ENCODE data around the gene CADM1.

CADM1 gene

DNA sequence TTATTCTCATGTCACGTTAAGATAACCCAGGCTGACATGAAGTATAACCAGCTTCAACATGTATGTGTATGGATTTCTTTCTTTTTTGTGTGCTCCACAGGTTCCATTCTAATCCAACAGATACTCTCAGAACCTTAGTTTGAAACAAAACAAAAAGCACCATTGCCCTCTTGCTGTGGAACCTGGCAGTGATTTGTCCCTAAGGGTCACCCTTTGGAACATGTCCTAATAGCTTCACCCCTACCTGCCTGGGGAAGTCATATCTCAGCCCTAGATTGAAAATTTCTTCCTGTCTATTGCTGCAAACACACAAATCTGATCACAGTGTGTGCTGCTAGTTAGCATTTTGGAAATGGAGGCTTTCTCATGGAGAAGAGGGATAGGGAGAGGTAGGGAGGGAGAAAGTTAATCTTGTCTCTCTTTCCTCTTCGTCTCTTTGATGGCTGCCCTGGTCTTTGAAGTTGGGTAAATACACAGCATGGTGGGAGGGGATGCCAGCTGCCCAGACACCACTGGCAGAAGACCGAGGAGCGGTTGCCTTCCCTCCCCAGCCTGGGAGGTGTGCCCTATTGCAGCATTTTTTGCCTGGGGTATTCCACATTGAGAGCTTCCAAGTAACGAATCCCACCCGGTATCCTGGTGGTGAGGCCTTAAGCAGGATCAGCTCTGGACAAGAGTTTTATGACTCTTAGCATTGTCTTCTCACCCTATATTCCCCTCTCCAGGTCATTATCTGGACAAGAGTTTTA, 11.6 kb upstream of the CADM1 start:
- no peak for DNase-seq

GRCh38 chr11:115506954-115507675, 2.9 kb upstream of the CADM1 start:
- no peak for DNase-seq

GRCh38 chr11:115505175-115505574, 960 bp upstream of the CADM1 start:
- no peak for DNase-seq

DNA sequence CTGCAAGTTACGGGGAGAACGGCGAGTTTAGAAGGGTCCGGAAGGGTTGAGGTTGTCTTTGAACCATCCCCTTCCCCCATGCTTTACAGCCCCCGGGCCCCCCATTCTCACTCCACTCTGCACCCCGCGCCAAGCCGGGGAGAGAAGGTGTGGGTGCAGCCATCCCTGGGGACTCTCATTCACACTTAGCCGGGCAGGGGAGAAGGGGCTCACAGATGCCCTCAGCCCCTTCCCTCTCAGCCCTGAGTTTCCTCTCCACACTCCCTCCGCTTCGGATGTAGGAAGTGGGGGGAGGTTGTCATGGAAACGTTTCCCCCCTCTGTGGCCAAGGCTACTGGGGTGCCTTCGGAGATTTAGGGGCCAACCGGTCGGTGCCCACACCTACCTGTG, 334 bp downstream of the CADM1 start:
- no peak for DNase-seq

GRCh38 chr11:115503083-115503885, 931 bp downstream of the CADM1 start:
- DNase-seq, result peak in 1 of 2 donors; percentile 34

- DNase-seq, result no peak
Measured at GRCh38 chr11:115502636-115503082, 1.6 kb downstream of the CADM1 start.

DNA sequence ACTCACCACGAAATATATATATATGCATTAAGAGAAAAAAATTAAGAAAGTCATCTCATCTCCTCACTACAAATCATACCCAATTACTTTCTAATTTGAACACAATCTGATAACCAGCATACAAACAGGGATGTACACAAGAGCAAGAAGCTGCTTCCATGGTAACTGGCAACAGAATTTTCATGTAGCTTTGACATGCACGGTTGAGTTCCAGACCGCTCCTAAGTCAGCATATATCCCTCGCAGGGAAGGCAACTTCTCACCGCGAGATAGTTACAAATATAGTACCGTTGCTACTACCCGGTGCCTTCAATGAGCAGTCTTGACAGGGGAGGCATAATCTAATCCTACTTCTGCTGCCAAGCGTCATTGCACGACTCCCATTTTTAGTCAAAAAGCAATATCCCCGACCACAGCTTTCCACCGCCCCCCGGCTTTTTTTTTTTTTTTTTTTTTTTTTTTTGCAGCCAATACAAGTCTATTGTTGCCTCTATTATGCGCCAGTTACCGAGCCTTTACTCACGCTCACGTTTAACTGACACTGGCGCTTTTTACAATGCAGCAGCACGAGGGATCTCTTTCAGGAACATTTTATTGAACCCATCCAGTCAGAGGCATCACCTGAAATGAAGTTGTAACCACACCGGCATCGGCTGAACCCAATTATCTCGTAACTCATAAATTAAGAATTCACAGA, 2.2 kb downstream of the CADM1 start:
- no peak for DNase-seq

DNA sequence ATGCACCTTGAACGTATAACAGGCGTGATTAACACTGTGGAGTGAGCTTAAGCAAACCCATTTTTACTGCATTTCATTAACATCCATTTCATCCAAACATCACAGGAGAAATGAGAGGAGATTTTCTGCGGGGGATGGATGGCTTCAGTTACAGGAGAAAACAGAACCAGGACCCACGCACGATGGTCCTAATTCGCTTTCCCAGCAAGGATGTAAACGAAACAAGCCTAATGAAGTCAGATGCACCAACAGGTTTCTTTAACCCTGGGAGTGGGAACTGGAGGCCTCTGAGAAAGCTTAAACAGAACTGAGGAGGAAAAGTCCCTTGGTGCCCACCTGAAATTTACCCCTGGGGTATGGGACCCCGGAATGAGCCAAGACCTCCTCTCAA, 2.7 kb downstream of the CADM1 start:
- no peak for DNase-seq

GRCh38 chr11:115500547-115501501, 3.4 kb downstream of the CADM1 start:
- DNase-seq, result no peak

GRCh38 chr11:115499891-115500290, 4.3 kb downstream of the CADM1 start:
- no peak for DNase-seq

GRCh38 chr11:115499241-115499799, 4.9 kb downstream of the CADM1 start:
- no peak for DNase-seq

- DNase-seq, result no peak
Measured at GRCh38 chr11:115498354-115498753, 5.9 kb downstream of the CADM1 start.

DNA sequence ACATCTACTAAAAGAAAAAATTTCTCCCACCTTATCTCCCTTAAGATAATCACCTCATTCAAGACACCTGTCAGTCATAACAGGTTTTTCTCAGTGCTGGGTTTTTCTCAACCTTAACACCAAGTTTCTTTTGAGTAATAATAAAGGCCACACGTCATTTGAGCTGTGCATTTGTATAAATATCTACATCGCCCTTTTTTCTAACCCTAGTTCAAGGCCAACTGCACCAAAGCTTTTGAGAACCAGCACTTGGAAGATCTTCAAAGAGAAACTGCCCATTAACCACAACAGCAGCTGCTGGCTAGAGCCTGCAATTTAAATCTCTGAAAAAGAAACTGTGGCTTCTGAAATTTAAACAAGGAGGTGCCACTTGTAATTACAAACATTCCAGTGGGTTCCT, 6.9 kb downstream of the CADM1 start:
- DNase-seq, result no peak

GRCh38 chr11:115496892-115497291, 7.3 kb downstream of the CADM1 start:
- DNase-seq, result no peak

DNA sequence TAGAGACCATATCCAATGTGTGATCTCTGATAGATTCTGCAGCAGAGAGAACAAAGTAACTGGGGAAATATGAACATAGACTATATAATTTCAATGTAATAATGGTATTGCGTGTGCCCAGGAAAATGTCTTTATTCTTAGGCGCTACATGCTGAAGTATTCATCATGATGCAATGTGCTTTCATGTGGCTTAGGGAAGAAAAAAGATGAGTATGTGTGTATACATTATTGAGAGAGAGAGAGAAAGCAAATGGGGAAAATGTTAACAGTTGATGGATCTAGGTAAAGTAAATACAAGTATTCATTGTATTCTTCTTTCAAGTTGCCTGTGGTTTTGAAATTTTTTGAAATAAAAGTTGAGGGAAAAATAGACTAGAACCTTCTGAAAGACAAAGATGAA, 10.3 kb downstream of the CADM1 start:
- no peak for DNase-seq

GRCh38 chr11:115493488-115493887, 10.7 kb downstream of the CADM1 start:
- no peak for DNase-seq

- no peak for DNase-seq
Measured at GRCh38 chr11:115489466-115489865, 14.7 kb downstream of the CADM1 start.

DNA sequence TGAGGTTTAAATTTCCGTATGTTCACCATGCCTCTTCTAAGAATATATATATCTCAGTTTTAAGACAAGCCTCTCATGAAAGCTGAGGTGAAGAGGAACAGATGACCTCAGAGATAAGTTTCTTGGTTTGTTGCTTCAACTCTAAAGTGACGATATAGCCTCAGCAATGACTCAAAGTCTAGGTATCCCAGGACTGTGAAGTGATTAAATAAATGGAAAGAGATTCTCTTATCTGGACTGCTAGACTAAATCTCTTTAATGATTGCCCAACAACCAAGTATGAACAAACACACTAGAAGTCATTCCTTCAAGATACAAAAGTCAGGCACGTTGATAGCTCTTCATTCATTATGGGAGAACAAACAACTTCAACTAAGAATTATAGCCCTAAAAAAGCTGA, 15.3 kb downstream of the CADM1 start:
- no peak for DNase-seq

DNA sequence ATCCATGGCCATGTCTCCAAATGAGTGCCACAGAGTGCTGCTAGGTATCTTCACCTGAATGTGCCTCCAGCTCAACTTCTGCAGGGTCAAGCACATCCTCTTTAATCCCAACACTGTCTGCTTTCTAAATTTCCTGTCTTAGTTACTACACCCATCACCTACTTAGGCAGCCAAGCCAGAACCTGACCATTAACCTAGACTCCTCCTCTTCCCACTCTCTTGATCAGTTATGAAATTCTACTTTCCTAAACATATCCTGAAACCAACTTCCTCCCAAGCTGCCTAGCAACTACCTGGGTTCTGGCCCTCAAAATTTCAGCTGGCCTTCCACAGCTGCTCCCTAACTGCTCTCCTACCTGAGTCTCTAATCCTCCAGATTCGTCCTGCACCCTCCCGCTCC, 22.7 kb downstream of the CADM1 start:
- DNase-seq, result no peak

DNA sequence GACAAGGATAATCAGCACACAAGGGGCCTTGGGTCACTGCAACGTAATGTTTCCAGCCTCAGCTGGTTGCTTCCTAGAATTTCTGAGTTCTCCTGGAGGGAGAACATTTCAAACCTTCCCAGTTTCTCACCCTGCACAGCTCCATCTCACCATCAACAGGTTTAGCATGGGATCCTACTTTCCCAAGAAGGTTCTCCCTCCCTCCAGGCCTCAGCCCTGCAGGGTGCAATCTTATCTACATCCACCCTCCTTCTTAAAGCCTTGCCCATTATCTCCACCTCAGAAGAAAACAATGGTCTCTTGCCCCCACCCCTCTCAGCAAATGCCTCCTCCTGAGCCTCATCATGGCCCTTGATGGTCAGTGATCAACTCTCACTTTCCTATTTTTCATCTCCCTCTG, 23.6 kb downstream of the CADM1 start:
- DNase-seq, result no peak

DNA sequence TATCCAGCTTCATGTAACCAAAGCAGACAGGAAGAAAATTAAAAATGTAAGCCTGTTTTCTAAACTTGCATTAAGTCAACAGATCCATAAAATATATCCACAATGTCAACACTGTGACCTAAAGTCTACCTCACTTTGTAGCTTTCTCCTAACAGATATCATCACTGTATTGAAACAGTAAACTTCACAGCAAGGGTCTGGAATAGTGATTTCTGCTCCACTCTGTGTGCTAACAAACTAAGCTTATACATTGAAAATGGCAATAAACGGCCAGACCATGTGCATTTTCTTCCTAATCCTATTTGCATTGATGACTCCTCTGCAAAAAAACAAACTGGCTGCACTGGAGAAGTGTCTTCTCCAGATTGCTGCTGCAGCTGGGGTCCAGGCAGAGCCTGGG, 26.8 kb downstream of the CADM1 start:
- no peak for DNase-seq
